ENCODE data around the gene HEBP1. TPM values are rescaled to one million over a fixed set of nuclear protein-coding genes. Genes with fewer than 3 reads are reported as not detected.

Gene HEBP1
- total RNA-seq, 2 experiments from 2014 or later: 23.9 to 24.8 TPM

DNA sequence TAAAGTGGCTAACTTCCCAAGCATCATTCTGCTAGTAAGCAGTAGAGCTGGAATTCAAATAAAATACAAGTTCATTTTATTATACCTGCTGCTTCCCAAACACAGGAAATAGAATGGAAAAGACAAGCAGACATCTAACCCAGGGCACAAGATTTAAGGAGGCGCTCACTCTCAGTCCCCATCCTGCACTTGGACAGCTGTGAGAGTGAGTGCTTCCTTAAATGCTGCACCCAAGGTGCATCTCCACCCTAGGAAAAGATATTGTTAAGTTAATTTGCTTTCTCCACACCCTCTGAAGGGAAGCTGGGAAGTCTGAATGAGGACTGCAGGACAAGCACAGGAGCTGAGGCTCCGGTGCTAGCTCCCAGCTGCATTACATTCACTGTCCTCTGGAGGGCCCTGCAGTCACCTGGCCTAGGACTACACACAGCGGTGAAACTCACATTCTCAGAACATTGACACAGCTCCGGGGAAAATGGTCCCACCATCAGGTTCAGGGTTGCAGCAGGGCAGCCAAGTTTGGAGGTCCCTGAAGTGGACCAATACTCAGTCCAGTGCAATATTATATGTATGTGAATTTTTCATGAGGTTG is 14.2 kb downstream of the HEBP1 start:
- peak; percentile 90 for ATAC-seq
- Mint-ChIP-seq H3K4me1 (ENCODE audit: low read depth) (no peaks in the 10 kb centered on the region), H3K36me3 (ENCODE audit: low read depth) (peaks cover 5% of the 10 kb centered on the region)

DNA sequence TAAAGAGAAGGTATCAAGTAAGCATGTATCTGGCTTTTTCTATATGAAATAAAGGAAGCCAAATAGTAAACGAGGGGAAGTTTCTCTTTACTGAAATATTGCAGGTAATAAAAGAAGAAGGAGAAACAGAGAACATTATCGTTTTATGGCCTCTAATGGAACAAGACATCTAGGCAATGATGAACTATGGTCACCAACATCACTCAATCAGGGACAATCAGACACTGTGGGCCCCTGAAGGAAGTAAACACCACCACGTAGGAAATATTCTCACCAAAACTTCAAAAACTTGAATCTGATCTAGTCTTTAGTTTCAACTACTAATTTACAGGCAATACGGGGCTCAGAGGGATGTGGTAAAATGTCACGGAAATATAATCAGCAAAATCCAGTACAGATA is 15.9 kb downstream of the HEBP1 start:
- ATAC-seq (no peak), DNase-seq (no peak)
- no peak overlapping the region for H3K27ac Mint-ChIP-seq
- H3K36me3 Mint-ChIP-seq (ENCODE audit: low read depth): peaks cover 5% of the 10 kb centered on the region
- no peak overlapping the region for H3K4me3 Mint-ChIP-seq
- no peaks in the 10 kb centered on the region for H3K9me3 Mint-ChIP-seq
- no peaks in the 10 kb centered on the region for H3K27me3 Mint-ChIP-seq
- intact Hi-C loops (cut with micrococcal nuclease): no loop called here
- CTCF ChIA-PET: interaction anchor here (0.7 to 5.3 kb wide), 6 partner anchors 13 to 194 kb away, joined by 3 to 40 read pairs (median 4); partner anchors contain the start of gene FAM234B
- POLR2A ChIA-PET: no interaction called here
- H3K4me1 Mint-ChIP-seq (ENCODE audit: low read depth): no peaks in the 10 kb centered on the region
- TF ChIP-seq, protein P1, sequence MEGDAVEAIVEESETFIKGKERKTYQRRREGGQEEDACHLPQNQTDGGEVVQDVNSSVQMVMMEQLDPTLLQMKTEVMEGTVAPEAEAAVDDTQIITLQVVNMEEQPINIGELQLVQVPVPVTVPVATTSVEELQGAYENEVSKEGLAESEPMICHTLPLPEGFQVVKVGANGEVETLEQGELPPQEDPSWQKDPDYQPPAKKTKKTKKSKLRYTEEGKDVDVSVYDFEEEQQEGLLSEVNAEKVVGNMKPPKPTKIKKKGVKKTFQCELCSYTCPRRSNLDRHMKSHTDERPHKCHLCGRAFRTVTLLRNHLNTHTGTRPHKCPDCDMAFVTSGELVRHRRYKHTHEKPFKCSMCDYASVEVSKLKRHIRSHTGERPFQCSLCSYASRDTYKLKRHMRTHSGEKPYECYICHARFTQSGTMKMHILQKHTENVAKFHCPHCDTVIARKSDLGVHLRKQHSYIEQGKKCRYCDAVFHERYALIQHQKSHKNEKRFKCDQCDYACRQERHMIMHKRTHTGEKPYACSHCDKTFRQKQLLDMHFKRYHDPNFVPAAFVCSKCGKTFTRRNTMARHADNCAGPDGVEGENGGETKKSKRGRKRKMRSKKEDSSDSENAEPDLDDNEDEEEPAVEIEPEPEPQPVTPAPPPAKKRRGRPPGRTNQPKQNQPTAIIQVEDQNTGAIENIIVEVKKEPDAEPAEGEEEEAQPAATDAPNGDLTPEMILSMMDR (IDR thresholded peaks at IDR 0.05): no peak

More for the DNA sequence above, 14.2 kb downstream of the HEBP1 start:
- H3K4me3 Mint-ChIP-seq: no peak overlapping the region
- ChIA-PET CTCF (interaction anchor here (0.7 to 5.3 kb wide), 9 partner anchors 9 to 226 kb away, joined by 3 to 40 read pairs (median 4); no protein-coding TSS in a partner anchor), POLR2A (no interaction called here)
- H3K9me3 Mint-ChIP-seq: no peaks in the 10 kb centered on the region
- intact Hi-C loops (cut with micrococcal nuclease): no loop called here
- DNase-seq: peak; percentile 49
- H3K27ac Mint-ChIP-seq: no peak overlapping the region
- no peaks in the 10 kb centered on the region for H3K27me3 Mint-ChIP-seq
- TF ChIP-seq, protein P1 (IDR thresholded peaks at IDR 0.05): peak; percentile 59

DNA sequence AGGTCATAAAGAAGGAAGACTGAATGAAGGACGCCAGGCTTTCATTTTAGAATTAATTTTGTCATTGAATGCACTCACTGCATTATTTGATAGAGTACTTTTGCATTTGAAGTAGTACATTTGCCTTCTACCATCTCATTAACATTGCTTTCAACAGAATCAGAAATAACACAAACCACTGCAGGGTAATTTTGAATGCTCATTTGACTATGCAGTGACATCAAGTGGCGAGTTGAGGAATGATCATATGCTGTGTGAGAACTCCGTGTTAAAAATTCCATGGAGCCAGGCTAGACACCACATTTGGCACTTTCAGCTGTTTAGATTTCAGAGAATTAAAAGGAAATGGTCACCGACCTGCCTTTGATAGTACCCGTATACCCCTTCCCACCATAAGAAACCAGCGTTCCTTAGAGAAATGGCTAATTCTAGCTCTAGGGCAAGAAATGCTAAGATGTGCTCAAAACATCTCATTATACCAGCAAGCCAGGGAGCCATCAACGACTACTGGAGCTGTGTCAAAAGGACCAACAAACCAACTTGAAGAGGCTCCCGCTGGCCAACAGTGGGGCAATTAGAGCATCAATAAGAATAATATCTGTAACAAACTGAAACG is 16.5 kb downstream of the HEBP1 start:
- Mint-ChIP-seq H3K27me3 (no peaks in the 10 kb centered on the region), H3K9me3 (no peaks in the 10 kb centered on the region), H3K4me1 (ENCODE audit: low read depth) (no peaks in the 10 kb centered on the region), H3K4me3 (no peak overlapping the region), H3K27ac (no peak overlapping the region), H3K36me3 (ENCODE audit: low read depth) (peaks cover 5% of the 10 kb centered on the region)
- intact Hi-C loops (cut with micrococcal nuclease): loop anchor here (2.0 kb wide), 1 partner anchor 67 kb away; no protein-coding TSS in a partner anchor
- ChIA-PET POLR2A (no interaction called here), CTCF (interaction anchor here (0.7 to 5.3 kb wide), 7 partner anchors 13 to 229 kb away, joined by 3 to 40 read pairs (median 4); partner anchors contain the start of gene FAM234B)
- TF ChIP-seq, protein P1 (IDR thresholded peaks at IDR 0.05): peak; percentile 59
- ATAC-seq (no peak), DNase-seq (no peak)

DNA sequence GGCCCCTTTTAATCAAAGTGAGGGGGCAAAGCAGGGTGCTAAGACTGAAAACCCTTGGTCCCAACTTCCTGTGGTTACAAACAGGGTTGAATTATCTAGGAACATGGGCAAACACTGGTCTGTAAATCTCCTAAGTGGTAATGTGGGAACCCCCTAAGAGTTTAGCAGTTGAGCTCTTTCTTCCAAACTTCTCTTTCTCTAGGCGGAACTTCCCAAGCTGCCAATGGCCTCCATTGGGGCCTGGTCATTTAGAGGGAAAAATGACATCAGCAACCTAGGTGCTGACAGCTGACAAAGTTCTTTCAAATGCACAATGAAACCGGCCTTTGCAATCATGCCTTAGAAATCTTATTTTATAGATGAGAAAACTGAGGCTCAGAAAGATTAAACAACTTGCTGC is 17.7 kb downstream of the HEBP1 start:
- no peaks in the 10 kb centered on the region for H3K9me3 Mint-ChIP-seq
- no peak overlapping the region for H3K4me3 Mint-ChIP-seq
- no peaks in the 10 kb centered on the region for H3K27me3 Mint-ChIP-seq
- intact Hi-C loops (cut with micrococcal nuclease): loop anchor here (2.0 kb wide), 1 partner anchor 66 kb away; no protein-coding TSS in a partner anchor
- TF ChIP-seq, protein P1 (IDR thresholded peaks at IDR 0.05): no peak
- H3K27ac Mint-ChIP-seq: no peak overlapping the region
- DNase-seq (no peak), ATAC-seq (no peak)
- H3K4me1 Mint-ChIP-seq (ENCODE audit: low read depth): no peaks in the 10 kb centered on the region
- ChIA-PET POLR2A (no interaction called here), CTCF (interaction anchor here (0.7 to 5.3 kb wide), 6 partner anchors 12 to 230 kb away, joined by 3 to 40 read pairs (median 4); no protein-coding TSS in a partner anchor)
- peaks cover 5% of the 10 kb centered on the region for H3K36me3 Mint-ChIP-seq (ENCODE audit: low read depth)

DNA sequence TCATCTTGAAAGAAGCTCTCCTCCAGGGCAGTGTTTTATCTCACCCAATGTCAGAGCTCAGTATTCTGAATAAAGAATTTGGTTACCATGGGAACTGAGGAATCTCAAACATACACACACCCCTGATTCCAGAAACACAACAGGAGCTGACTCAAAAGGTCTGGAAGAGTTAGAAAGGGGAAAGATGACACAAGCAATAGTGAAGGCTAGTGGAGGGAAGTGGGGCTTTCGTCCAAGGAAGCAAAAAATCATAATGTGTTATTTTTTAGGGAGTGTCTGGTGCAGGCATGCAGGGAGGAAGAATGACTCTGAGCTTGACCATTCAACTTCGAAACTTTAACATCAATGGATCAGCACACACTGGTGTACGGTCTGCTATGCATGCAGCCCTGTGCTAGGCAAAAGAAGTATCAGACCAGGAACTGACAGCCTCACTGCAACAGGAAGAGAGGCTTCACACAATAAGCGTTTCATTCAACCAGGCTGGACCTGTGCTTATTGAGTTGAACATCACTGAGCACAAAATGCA is 20.3 kb downstream of the HEBP1 start:
- CTCF ChIA-PET: interaction anchor here (0.6 to 2.7 kb wide), 3 partner anchors 64 to 232 kb away, joined by 3 to 9 read pairs (median 8); no protein-coding TSS in a partner anchor
- no peaks in the 10 kb centered on the region for H3K9me3 Mint-ChIP-seq
- H3K27ac Mint-ChIP-seq: no peak overlapping the region
- intact Hi-C loops (cut with micrococcal nuclease): no loop called here
- POLR2A ChIA-PET: no interaction called here
- no peaks in the 10 kb centered on the region for H3K27me3 Mint-ChIP-seq
- no peak for DNase-seq
- peaks cover 7% of the 10 kb centered on the region for H3K36me3 Mint-ChIP-seq (ENCODE audit: low read depth)
- no peak for ATAC-seq
- H3K4me1 Mint-ChIP-seq (ENCODE audit: low read depth): no peaks in the 10 kb centered on the region
- H3K4me3 Mint-ChIP-seq: no peak overlapping the region
- TF ChIP-seq, protein P1 (IDR thresholded peaks at IDR 0.05): no peak

Measured in activated CD8-positive, alpha-beta T cell treated with anti-CD3 and anti-CD28 coated beads for 36 hours (primary cell).